ENCODE data around the gene TMX2.
"Not testable (repeated sequence)": the region's sequence is repeated elsewhere in the genome, so short reads cannot be mapped to it uniquely, and the experiment has no call there.

Gene TMX2

GRCh38 chr11:57712256-57713150 is at the start of gene TMX2:
TSS of gene TMX2 (plus strand) at chr11:57712593. CDS start at chr11:57712619, 26 bp downstream.
- DNase-seq: peak; percentile 94

GRCh38 chr11:57662893-57663292 is 49.5 kb upstream of the TMX2 start:
- no peak for DNase-seq

- no peak for DNase-seq
Observed at GRCh38 chr11:57663975-57664374, 48.4 kb upstream of the TMX2 start.

GRCh38 chr11:57667117-57667735 is 45.2 kb upstream of the TMX2 start:
- DNase-seq: peak; percentile 92

GRCh38 chr11:57667736-57668433 is 44.5 kb upstream of the TMX2 start, which contains the start of gene ZDHHC5:
TSS of gene ZDHHC5 (plus strand) at chr11:57668114. CDS start at chr11:57673091, 4,977 bp downstream.
- peak; percentile 95 for DNase-seq

- DNase-seq: peak; percentile 41
Observed at GRCh38 chr11:57668434-57668782, 44.0 kb upstream of the TMX2 start.

- no peak for DNase-seq
Observed at GRCh38 chr11:57674251-57674650, 38.1 kb upstream of the TMX2 start.

- DNase-seq: peak; percentile 17
Observed at GRCh38 chr11:57675176-57675941, 37.0 kb upstream of the TMX2 start.

GRCh38 chr11:57679396-57679795 is 33.0 kb upstream of the TMX2 start:
- no peak for DNase-seq

- DNase-seq: no peak
Observed at GRCh38 chr11:57680552-57680874, 31.9 kb upstream of the TMX2 start.

GRCh38 chr11:57681168-57681567 is 31.2 kb upstream of the TMX2 start:
- DNase-seq: no peak

- not testable (repeated sequence) for DNase-seq
Observed at GRCh38 chr11:57690474-57690873, 21.9 kb upstream of the TMX2 start.

- no peak for DNase-seq
Observed at GRCh38 chr11:57698843-57699365, 13.5 kb upstream of the TMX2 start.

- DNase-seq: no peak
Observed at GRCh38 chr11:57699813-57700212, 12.6 kb upstream of the TMX2 start.

- DNase-seq: no peak
Observed at GRCh38 chr11:57700425-57700824, 12.0 kb upstream of the TMX2 start.

- no peak for DNase-seq
Observed at GRCh38 chr11:57703341-57703740, 9.1 kb upstream of the TMX2 start.

- DNase-seq: no peak
Observed at GRCh38 chr11:57704932-57705331, 7.5 kb upstream of the TMX2 start.

- not testable (repeated sequence) for DNase-seq
Observed at GRCh38 chr11:57705432-57705831, 7.0 kb upstream of the TMX2 start.

GRCh38 chr11:57709802-57710367 is 2.5 kb upstream of the TMX2 start:
- no peak for DNase-seq

- DNase-seq: peak; percentile 93
Observed at GRCh38 chr11:57711414-57712255, 758 bp upstream of the TMX2 start, which contains the start of gene MED19. TSS of gene MED19 (minus strand) at chr11:57712215. CDS start at chr11:57712179, 36 bp downstream.

- no peak for DNase-seq
Observed at GRCh38 chr11:57713835-57714234, 1.4 kb downstream of the TMX2 start.

Data from DMS53 (cell line).